ENCODE data around the gene ADD2.
"Not testable (repeated sequence)": the region's sequence is repeated elsewhere in the genome, so short reads cannot be mapped to it uniquely, and the experiment has no call there.

The ADD2 gene

GRCh38 chr2:70751881-70752280 is 16.1 kb downstream of the ADD2 start:
- DNase-seq (ENCODE audit: low spot score), result no peak

GRCh38 chr2:70750320-70750719 is 17.7 kb downstream of the ADD2 start:
- no peak for DNase-seq (ENCODE audit: low spot score)

- DNase-seq (ENCODE audit: low spot score), result no peak
Observed at GRCh38 chr2:70748002-70748784, 19.8 kb downstream of the ADD2 start.

DNA sequence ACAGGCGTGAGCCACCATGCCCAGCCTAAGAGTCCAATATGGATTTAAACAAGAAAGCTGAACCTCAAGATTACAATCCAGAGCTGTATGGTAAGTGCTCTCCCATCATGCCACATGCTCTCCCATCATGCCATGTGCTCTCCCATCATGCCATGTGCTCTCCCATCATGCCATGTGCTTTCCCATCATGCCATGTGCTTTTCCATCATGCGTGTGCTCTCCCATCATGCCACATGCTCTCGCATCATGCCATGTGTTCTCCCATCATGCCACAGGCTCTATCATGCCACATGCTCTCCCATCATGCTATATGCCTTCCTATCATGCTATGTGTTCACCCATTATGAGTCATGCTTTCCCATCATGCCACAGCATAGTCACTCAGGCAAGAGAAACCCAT is 20.7 kb downstream of the ADD2 start:
- DNase-seq (ENCODE audit: low spot score), result no peak

- no peak for DNase-seq (ENCODE audit: low spot score)
Observed at GRCh38 chr2:70746094-70746974, 21.7 kb downstream of the ADD2 start.

GRCh38 chr2:70745276-70745825 is 22.6 kb downstream of the ADD2 start:
- no peak for DNase-seq (ENCODE audit: low spot score)

- DNase-seq (ENCODE audit: low spot score), result no peak
Observed at GRCh38 chr2:70744397-70744796, 23.6 kb downstream of the ADD2 start.

DNA sequence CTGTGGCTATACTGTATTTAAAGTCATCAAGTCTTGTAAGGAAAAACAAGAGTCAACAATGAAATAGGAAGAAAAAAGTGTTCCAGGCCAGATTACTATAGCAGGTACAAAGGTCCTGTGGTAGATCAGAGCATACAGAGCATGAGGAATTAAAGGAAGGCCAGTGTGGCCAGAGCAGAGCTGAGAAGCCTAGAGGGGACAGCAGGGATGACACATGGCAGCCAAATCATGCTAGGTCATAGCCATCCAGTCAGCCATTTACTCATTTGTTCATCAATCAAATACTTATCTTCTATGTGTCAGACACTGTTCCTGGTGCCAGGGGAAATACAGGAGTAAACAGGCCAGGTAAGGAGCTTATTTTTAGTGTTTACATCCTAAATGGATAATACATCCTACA is 24.3 kb downstream of the ADD2 start:
- no peak for DNase-seq (ENCODE audit: low spot score)

- DNase-seq (ENCODE audit: low spot score), result no peak
Observed at GRCh38 chr2:70743068-70743467, 24.9 kb downstream of the ADD2 start.

- not testable (repeated sequence) for DNase-seq (ENCODE audit: low spot score)
Observed at GRCh38 chr2:70739492-70739891, 28.5 kb downstream of the ADD2 start.

DNA sequence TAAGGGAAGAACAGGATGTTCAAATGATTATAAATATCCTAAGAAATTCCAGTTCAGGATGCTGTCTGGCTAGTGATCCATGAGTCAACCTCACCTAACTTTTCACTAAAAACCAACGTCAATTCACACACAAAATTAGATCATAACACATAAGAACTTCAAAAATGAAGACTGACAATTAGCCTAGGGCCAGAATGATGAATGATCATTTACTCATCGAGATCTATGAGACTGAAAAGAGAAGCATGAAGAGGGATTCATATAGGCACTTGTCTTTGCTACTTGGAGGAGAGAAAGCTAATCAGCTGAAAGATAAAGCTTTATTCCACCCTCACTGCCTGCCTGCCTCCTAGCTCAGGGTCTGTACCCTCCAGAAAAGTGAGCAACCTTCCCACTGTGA is 29.8 kb downstream of the ADD2 start:
- no peak for DNase-seq (ENCODE audit: low spot score)

DNA sequence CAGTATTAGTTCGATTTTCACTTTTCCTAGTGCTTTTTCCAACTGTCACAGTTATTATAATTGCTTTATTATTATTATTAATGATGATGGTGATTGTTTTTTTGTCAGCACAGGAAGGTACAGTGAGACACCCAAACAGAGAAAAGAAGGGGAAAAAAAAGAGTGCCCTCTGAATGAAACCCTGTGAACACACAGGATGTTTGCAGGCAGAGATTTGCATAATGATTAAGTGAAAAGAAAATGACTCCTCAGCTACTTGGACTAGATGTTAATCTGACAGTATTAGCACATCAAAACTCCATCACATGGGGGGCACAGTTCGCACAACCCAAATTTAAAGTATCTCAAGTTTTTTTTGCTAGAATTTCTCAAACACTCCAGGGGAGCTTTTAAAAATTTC is 32.9 kb downstream of the ADD2 start:
- DNase-seq (ENCODE audit: low spot score), result no peak

DNA sequence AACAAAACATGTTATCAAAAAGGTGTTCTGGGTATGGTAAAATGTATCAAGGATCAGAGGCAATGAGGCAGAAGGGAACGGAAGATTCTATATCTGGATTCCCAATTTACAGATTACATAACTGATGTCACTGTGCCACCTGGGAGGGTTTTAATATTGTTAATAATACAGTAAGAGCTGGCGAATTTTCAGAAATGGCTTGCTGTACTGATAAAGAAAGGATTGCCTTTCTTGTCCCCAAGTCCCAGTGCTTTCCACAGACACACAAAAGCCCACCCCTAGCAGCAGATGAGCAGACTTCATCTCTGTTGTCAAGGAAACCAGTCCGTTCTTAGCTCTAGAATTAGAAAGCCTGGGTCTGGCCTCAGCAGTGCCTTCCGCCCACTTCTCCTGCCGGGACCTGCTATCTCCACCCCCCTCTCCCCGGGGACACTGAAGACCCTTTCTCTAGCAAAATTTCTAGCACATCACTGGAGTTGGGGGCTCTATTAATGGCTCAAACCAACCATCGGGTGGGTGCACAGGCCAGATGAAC is 34.3 kb downstream of the ADD2 start:
- no peak for DNase-seq (ENCODE audit: low spot score)

GRCh38 chr2:70732766-70733645 is 35.0 kb downstream of the ADD2 start:
- DNase-seq (ENCODE audit: low spot score), result no peak

DNA sequence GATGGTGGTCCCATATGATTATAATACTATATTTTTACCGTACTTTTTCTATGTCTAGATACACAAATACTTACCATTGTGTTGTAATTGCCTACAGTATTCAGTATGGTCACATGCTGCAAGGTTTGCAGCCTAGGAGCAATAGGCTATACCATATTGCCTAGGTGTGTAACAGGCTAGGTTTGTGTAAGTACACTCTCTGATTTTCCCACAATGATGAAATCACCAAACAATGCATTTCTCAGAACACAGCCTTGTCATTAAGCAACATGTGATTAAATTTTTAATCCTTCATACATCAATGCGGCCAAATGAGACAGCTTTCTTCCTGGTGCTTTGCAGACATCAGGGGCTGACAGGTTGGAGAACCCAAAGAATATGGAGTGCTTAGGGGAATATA is 37.3 kb downstream of the ADD2 start:
- DNase-seq (ENCODE audit: low spot score), result no peak

DNA sequence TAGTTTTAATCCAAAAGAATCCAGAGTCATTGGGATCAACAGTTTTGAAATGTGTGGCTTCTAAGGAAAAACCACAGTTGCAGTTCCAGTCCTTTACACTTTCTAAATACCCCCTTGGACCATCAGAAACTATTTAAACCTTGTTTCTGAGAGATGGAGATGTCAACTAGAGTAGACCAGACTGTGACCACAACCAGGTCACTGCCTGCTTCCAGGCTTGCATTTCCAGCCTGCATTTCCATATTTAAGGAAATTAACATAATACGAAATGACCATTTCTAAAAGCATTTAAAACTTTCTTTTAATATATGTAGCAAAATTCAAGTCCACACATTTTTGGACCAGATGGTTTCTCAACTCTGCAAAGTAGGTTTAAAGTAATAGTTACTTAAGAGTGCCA is 38.4 kb downstream of the ADD2 start:
- DNase-seq (ENCODE audit: low spot score), result no peak

DNA sequence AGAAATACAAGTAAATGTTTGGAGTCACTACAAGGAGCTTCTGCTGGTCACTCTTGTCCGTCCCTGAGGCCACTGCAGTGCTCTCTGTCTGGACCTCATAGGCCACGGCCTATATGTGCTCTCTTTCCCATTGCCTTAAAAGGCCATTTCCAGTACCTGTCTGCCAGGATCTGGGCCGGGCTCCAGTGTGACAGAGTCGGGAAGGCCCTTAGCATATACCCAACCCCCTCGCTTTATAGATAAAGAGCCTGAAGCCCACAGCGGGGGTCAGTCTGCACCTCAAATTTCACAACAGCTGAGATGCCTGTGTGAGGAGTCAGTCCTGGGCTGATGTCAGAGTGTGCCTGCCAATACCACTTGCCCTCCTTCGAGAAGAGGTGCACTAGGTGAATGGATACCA is 39.9 kb downstream of the ADD2 start:
- DNase-seq (ENCODE audit: low spot score), result no peak

- no peak for DNase-seq (ENCODE audit: low spot score)
Observed at GRCh38 chr2:70726947-70727725, 40.9 kb downstream of the ADD2 start.

GRCh38 chr2:70725505-70725904 is 42.5 kb downstream of the ADD2 start:
- no peak for DNase-seq (ENCODE audit: low spot score)

GRCh38 chr2:70724366-70724765 is 43.6 kb downstream of the ADD2 start:
- DNase-seq (ENCODE audit: low spot score), result no peak

DNA sequence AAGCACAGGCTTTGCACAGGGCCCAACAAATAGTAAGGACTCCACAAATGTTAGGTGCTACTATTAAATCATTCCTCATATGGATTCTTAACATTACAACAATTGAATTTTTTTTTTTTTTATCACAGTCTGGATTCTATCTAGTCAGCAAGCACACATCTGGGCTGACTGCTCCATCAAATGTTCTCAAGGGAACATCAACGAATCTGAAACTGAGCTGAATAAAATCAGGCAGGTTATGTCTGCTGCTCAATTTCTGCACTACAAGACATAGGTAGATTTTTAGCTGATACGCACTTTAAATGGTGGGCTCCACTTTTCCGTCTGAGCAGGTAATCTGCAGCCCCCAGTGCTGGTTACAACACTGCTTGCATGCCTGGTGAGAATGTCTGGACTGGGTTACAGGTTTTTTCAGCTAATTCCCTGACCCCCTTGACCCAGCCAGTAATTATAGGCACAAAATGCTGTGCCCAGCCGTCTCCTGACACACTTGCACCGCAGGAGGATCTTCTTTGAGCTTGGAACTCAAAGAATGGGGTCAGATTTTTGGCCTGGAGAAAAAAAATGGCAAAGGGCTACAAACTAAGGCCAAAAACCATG is 44.6 kb downstream of the ADD2 start:
- DNase-seq (ENCODE audit: low spot score), result no peak

All from D341Med (cell line).